HepG2 (cell line): ENCODE results near the gene PHACTR1.

Experiments used
- BHLHE40 ChIP-seq: IDR thresholded peaks from 2 replicates; pipeline ENCODE4 v1.6.1; 2011; ENCODE audit warnings: low read length, improper control_type of control experiment
- CBX2 ChIP-seq, 2 experiments: fragments of 200-600 bp in 1 of 2; sonication (generic); formaldehyde crosslinking in 1 of 2; IDR thresholded peaks; 2 replicates each; pipeline versions ENCODE4 v1.7.0 to v1.8.1; 2018 to 2022; ENCODE audit warnings: low read depth in 2 of 2, low read length in 1 of 2, mild to moderate bottlenecking in 1 of 2, missing genetic modification reagents in 1 of 2
- CEBPB ChIP-seq: IDR thresholded peaks from 2 replicates; pipeline ENCODE4 v1.6.1; 2011; ENCODE audit warnings: low read depth, low read length, improper control_type of control experiment, borderline replicate concordance
- GATAD2A ChIP-seq: IDR thresholded peaks from 2 replicates; pipeline ENCODE4 v1.6.1; 2016
- HDAC1 ChIP-seq: sonication (generic); formaldehyde crosslinking; IDR thresholded peaks from 2 replicates; pipeline ENCODE4 v1.5.1; 2020; ENCODE audit warnings: mild to moderate bottlenecking, missing genetic modification reagents
- HNRNPL ChIP-seq: fragments of 200-400 bp; formaldehyde crosslinking; IDR thresholded peaks from 2 replicates; pipeline ENCODE4 v1.6.1; 2017; ENCODE audit warnings: mild to moderate bottlenecking, low read depth, low read length
- MZF1 ChIP-seq: sonication (generic); formaldehyde crosslinking; IDR thresholded peaks from 2 replicates; pipeline ENCODE4 v1.8.1; 2023; ENCODE audit warnings: mild to moderate bottlenecking, missing genetic modification reagents, borderline replicate concordance
- POLR2A ChIP-seq, 2 experiments: IDR thresholded peaks; 2 replicates each; pipeline ENCODE4 v1.6.1; 2011; ENCODE audit warnings: low read depth in 2 of 2, low read length in 2 of 2, mild to moderate bottlenecking in 1 of 2, moderate library complexity in 1 of 2; ENCODE audit not compliant: insufficient read depth in 1 of 2
- TAF1 ChIP-seq: sonication (generic); formaldehyde crosslinking; IDR thresholded peaks from 2 replicates; pipeline ENCODE4 v1.4.0; 2020; ENCODE audit warnings: missing genetic modification reagents
- YY1 ChIP-seq: IDR thresholded peaks from 2 replicates; pipeline ENCODE4 v1.6.1; 2011; ENCODE audit warnings: low read length, low read depth, moderate library complexity, mild to moderate bottlenecking; ENCODE audit not compliant: insufficient read depth, insufficient replicate concordance
- TF ChIP-seq, protein P1 (sequence below): sonication (generic); formaldehyde crosslinking; IDR thresholded peaks from 2 replicates; pipeline ENCODE4 v1.4.0; 2020; ENCODE audit warnings: missing genetic modification reagents
- TF ChIP-seq, protein P2 (sequence below): IDR thresholded peaks from 2 replicates; pipeline ENCODE4 v1.6.1; 2012; ENCODE audit warnings: inconsistent platforms
- TF ChIP-seq, protein P3 (sequence below): sonication (generic); formaldehyde crosslinking; IDR thresholded peaks from 2 replicates; pipeline ENCODE4 v1.9.0; 2021; ENCODE audit warnings: missing genetic modification reagents, borderline replicate concordance
- TF ChIP-seq, protein P4 (sequence below): sonication (generic); formaldehyde crosslinking; IDR thresholded peaks from 2 replicates; pipeline ENCODE4 v1.5.0; 2020; ENCODE audit warnings: mild to moderate bottlenecking, missing genetic modification reagents, moderate library complexity

DNA sequence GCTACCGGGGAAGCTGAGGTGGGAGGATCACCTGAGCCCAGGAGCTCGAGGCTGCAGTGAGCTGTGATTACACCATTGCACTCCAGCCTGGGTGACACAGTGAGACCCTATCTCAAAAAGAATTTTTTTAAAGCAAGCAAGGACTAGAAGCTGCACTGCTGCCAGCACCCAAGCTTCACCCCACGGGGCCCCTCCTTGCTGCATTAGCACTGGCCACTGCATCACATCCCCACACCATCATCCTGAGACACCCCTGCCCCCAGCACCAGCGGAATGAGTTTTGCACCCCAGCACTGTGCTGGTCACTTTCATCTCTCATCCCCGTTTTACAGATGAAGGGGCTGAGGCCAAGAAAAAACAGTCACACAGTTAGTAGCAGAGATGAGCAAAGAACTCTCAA lies 580.8 kb downstream of the PHACTR1 start:
- no peak for TF ChIP-seq YY1
- no peak for TF ChIP-seq CEBPB
- TF ChIP-seq MZF1 (CRISPR knock-in tag): no peak
- no peak for TF ChIP-seq CBX2 (IDR thresholded peaks at IDR 0.05; ENCODE audit: low read depth, low read length)
- TF ChIP-seq CBX2 (CRISPR knock-in tag; IDR thresholded peaks at IDR 0.05; ENCODE audit: low read depth): no peak
- TF ChIP-seq, protein P1, sequence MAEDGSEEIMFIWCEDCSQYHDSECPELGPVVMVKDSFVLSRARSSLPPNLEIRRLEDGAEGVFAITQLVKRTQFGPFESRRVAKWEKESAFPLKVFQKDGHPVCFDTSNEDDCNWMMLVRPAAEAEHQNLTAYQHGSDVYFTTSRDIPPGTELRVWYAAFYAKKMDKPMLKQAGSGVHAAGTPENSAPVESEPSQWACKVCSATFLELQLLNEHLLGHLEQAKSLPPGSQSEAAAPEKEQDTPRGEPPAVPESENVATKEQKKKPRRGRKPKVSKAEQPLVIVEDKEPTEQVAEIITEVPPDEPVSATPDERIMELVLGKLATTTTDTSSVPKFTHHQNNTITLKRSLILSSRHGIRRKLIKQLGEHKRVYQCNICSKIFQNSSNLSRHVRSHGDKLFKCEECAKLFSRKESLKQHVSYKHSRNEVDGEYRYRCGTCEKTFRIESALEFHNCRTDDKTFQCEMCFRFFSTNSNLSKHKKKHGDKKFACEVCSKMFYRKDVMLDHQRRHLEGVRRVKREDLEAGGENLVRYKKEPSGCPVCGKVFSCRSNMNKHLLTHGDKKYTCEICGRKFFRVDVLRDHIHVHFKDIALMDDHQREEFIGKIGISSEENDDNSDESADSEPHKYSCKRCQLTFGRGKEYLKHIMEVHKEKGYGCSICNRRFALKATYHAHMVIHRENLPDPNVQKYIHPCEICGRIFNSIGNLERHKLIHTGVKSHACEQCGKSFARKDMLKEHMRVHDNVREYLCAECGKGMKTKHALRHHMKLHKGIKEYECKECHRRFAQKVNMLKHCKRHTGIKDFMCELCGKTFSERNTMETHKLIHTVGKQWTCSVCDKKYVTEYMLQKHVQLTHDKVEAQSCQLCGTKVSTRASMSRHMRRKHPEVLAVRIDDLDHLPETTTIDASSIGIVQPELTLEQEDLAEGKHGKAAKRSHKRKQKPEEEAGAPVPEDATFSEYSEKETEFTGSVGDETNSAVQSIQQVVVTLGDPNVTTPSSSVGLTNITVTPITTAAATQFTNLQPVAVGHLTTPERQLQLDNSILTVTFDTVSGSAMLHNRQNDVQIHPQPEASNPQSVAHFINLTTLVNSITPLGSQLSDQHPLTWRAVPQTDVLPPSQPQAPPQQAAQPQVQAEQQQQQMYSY (CRISPR knock-in tag): no peak
- TF ChIP-seq, protein P2, sequence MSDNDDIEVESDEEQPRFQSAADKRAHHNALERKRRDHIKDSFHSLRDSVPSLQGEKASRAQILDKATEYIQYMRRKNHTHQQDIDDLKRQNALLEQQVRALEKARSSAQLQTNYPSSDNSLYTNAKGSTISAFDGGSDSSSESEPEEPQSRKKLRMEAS: no peak
- no peak for TF ChIP-seq POLR2A (IDR thresholded peaks at IDR 0.05; ENCODE audit: insufficient read depth in 1 of 2, low read depth in 2 of 2, low read length in 2 of 2)
- no peak for TF ChIP-seq HDAC1 (CRISPR knock-in tag)
- TF ChIP-seq BHLHE40: no peak
- TF ChIP-seq, protein P3, sequence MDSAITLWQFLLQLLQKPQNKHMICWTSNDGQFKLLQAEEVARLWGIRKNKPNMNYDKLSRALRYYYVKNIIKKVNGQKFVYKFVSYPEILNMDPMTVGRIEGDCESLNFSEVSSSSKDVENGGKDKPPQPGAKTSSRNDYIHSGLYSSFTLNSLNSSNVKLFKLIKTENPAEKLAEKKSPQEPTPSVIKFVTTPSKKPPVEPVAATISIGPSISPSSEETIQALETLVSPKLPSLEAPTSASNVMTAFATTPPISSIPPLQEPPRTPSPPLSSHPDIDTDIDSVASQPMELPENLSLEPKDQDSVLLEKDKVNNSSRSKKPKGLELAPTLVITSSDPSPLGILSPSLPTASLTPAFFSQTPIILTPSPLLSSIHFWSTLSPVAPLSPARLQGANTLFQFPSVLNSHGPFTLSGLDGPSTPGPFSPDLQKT (CRISPR knock-in tag): no peak
- TF ChIP-seq TAF1 (CRISPR knock-in tag): no peak
- TF ChIP-seq HNRNPL: no peak
- TF ChIP-seq GATAD2A (CRISPR knock-in tag): no peak
- TF ChIP-seq, protein P4, sequence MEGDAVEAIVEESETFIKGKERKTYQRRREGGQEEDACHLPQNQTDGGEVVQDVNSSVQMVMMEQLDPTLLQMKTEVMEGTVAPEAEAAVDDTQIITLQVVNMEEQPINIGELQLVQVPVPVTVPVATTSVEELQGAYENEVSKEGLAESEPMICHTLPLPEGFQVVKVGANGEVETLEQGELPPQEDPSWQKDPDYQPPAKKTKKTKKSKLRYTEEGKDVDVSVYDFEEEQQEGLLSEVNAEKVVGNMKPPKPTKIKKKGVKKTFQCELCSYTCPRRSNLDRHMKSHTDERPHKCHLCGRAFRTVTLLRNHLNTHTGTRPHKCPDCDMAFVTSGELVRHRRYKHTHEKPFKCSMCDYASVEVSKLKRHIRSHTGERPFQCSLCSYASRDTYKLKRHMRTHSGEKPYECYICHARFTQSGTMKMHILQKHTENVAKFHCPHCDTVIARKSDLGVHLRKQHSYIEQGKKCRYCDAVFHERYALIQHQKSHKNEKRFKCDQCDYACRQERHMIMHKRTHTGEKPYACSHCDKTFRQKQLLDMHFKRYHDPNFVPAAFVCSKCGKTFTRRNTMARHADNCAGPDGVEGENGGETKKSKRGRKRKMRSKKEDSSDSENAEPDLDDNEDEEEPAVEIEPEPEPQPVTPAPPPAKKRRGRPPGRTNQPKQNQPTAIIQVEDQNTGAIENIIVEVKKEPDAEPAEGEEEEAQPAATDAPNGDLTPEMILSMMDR: no peak
